ENCODE data around the gene ACD.

DNA sequence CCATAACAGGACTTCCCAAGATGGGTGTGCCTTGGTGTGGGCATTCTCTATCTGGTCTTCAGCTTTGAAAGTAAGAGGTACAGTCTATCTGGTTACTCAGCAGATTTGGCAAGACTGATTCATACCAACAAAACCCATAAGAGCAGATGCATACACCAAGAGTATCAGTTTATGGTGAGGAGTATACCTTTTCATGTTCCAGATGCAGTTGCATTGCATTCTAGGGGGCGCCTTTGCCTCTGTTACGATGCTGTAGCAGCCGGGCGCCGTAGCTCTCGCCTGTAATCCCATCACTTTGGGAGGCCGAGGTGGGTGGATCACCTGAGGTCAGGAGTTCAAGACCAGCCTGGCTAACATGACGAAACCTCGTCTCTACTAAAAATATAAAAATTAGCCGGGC, 46.3 kb downstream of the ACD start:
- no peak for TF ChIP-seq ZNF274 (IDR thresholded peaks at IDR 0.05; ENCODE audit: low read depth, low read length)
- no peak for TF ChIP-seq YY1 (IDR thresholded peaks at IDR 0.05; ENCODE audit: insufficient read depth, insufficient read length)
- no peak for TF ChIP-seq SUZ12 (IDR thresholded peaks at IDR 0.05; ENCODE audit: extremely low read depth, insufficient read depth, insufficient read length)

Measured in NT2/D1 (cell line).